Right lobe of liver (tissue), 4 donors: ENCODE data around the gene MYO5C.

Experiments used
- CTCF ChIP-seq, 4 donors: fragments of 200-600 bp in 3 of 4; fragments of 450-650 bp in 1 of 4; IDR thresholded peaks; one replicate each; pipeline versions ENCODE4 v1.5.1 to v1.8.0; 2016 to 2022; ENCODE audit warnings: antibody characterized with exemption in 4 of 4, mild to moderate bottlenecking in 2 of 4
- POLR2A ChIP-seq: fragments of 450-650 bp; IDR thresholded peaks from one replicate; pipeline ENCODE4 v1.6.1; 2017; ENCODE audit warnings: antibody characterized with exemption, mild to moderate bottlenecking
- donor health status: DM: no; HTN: no; CAD: no.
- donor health status: DM: no; HTN: no; CAD: no.
- donor health status: DM: no; HTN: yes; CAD: no.

DNA sequence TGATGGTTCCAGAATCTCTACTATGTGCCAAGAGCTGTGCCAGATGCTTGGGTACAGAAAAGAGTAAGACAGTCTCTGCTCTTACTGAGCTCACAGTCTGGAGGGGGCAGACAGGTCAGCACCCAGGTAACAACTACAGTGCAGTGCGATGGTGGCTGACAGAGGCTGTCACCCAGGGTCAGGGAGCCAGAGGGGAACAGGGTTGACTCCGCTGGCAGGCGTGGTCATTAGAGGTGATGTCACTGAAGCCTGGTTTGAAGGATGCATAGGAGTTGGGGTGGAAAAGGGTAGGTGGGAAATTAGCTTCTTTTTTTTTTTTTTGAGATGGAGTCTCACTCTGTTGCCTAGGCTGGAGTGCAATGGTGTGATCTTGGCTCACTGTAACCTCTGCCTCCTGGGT is 136.0 kb downstream of the MYO5C start:
- TF ChIP-seq CTCF (IDR thresholded peaks at IDR 0.05), result no peak
- TF ChIP-seq POLR2A, result no peak
